GM18520 (cell line): ENCODE measurements around the gene MSMP.

Source experiments
- ATAC-seq: cut with Tn5 transposase; IDR thresholded peaks from one replicate; pipeline ENCODE4 v1.9.1; 2021; ENCODE audit not compliant: unreplicated experiment

The MSMP gene

DNA sequence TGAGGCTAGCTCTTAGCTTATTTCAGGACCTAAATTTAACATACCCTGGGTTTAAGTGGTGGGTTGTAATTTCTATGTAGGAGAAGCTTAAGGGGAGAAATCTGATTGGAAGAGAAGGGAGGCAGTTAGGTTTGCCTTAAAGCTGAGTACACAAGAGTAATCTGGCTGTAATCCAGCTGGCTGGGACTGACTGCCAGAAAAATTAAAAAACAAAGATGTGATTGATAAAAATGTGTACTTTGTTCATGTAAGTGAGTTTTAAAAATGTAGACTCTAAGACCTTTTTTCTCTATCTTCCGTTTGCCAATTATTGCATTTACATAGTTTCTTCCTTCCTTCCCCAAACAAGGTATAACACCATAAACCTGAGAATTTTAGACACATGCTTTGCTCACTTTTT is 17.5 kb upstream of the MSMP start:
- ATAC-seq = no peak

DNA sequence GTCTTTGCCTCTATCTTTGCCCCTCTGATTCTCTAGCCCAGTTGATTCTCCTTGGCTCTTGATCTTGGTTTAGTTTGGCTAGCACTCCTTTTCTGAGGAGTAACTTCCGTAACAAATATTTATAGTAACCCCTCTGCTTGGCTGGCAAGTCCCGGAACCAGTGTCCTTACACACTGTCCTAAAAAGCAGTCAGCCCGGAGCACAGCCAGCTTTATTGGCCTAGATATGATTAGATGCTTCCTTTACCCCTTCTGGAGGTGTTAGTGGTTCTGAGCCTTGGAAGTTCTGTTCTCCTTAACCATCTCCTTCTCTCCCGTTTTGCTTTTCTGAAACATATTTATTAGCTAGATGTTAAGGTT is 17.0 kb upstream of the MSMP start:
- ATAC-seq = no peak

DNA sequence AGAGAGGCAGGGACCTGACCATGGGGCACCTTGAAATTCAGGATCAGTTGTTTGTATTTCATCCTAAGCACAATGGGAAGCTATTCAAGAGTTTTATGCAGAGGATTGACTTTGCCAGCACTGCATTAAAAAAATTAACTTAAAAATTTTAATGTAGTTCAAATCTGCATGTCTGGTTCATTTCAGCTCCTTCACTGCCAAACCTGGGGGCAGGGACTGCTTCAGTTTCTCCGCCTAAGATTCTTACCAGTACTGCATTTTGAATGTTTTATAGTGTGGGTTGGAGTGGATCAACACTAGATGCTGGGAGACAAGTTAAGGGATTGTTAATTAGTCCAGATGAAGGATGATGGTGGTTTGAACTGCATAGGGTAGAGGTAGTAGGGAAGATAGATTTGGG is 15.7 kb upstream of the MSMP start:
- ATAC-seq = no peak

DNA sequence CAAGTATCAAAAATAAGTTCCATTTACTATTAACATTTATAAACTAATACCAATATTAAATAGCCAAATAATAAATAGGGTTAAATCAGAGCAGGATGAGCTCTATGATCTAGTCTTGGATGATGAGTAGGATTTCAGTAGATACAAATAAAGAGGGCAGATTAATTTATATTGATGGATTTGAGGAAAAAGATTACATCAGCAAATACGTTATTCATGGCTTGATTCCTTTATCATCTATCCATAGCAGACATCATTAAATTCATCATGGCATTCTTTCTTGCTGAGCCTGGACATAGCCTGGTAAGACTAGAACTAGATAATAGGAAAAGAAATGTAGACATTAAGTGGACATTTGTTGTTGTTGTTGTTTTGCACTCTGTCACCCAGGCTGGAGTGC is 13.4 kb upstream of the MSMP start:
- no peak for ATAC-seq

DNA sequence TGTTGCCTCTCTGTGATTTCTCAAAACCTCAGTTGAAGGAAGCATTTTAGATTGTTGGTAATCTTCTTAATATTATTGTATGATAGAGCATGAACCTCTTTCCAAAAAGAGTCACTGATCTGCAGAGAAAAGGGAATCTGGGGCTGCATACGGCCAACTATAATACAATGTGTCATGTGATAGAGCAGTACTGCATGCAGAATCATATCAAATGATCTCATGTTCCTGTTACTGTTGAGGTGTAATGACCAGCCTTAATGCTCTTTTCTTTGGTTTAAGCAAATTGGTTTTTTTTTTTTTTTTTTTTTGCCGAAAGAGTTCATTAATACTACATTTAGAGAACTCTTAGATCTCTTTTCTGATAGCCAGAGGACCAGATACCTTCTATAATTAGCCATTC is 12.9 kb upstream of the MSMP start:
- ATAC-seq = no peak

DNA sequence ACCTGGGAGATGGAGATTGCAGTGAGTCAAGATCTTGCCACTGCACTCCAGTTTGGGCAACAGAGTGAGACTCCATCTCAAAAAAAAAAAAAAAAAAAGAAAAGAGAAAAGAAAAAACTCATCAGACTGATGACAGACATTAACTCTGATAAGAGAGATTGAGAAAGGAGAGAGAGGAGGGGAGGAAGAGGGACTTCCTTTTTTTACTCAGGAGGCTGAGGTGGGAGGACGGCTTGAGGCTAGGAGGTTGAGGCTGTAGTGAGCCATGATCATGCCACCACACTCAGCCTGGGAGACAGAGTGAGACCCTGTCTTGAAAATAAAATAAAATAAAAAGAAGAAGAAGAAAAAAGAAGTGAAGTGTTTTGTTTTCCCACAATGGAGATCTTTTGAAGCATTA is 9.7 kb upstream of the MSMP start:
- no peak for ATAC-seq

DNA sequence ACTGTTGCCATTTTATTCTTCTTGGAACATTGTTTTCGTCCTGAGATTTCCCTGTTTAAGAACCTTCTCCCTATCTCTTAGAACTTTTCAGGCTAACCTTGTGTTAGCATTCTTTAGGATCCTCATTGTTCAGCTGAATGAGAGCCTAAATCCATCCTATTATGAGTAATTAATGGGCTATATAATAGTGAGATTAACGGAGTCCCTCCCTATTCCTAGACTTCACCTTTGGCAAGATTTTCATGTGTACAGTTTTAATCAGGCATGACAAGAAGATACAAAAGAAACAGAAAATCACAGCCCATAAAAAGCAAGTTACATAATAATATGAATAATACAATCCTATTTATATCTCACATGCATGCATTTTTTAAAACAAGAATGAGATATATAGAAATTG is 9.1 kb upstream of the MSMP start:
- ATAC-seq = no peak

DNA sequence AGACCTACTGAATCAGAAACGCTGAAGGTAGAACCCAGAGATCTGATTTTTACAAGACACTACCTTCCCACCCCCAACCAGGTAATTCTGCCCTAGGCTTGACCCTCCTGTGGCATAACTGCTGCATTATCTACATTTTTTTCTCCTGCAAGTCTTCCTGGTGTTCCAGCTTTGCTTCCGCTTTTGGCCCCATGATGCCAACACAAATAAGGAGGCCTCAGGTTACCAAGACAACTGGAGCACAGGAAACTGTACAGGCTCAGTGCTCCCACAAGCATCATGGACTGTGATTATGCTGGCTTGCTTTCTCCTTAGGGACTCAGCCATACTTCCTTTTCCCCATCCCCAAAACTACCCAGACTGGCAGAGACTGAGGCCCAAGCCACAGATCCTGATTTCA is 6.6 kb upstream of the MSMP start:
- ATAC-seq = no peak

DNA sequence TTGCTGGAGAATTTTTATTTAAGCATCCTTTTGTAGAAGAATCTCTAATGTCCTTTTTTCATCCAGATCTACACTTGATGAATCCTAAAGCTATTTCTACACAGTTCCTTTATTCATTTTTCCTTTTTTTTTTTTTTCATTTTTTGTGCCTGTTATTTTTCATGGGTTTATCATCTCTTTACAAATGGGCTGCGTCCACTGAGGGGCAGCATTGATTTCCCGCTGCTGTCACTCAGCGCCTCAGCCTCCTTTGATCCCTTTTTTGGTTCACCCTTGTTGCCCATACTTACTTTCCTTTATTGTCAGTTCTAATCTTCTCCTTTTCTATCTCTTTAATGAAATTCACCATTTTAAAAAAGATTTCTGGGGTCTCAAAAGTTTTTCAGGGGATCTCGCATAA is 5.7 kb upstream of the MSMP start:
- ATAC-seq = no peak

DNA sequence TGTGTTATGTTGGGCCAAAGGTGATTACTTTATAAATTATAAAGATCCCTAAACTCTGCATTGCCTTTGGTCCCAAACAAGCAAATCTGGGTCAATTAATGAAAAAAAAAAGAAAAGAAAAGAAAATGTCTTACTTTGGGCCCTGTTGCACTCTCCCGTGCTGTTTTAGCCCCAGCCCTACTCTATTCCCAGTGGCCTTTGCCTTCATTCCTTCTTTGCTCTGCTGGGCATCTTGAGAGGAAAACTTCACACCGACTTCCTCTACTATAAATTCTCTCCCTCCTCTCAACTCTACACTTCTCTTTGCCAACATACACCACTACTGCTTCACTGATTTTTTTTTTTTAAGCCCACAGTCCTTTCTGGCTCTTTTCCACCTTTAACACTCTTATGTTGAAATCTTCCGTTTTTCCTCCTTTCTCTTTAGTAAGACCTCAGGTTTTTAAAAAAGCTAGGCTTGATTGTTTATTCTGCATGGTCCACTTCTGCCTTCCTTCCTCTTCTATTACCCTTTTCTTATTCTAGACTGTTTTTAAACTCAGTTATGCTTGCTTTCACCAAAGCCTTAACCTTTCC is 4.5 kb upstream of the MSMP start:
- no peak for ATAC-seq

DNA sequence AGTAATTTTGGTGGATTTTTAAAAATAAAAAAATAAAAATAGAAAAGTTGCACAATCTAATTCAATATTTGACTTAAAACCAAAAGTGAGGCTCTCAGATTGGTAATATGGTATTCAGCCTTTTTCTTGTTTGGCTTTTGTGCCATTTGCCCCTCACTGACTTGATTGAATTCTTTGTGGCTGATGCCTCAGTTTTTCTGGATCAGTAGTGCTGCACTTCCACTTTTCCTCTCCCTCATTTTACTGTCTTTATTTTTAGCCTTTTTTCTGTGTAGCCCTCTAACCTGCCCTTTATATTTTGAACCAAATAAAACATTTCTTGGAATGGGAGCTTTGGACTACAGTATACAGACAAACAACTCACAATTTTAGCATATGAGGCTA is 3.8 kb upstream of the MSMP start:
- no peak for ATAC-seq

DNA sequence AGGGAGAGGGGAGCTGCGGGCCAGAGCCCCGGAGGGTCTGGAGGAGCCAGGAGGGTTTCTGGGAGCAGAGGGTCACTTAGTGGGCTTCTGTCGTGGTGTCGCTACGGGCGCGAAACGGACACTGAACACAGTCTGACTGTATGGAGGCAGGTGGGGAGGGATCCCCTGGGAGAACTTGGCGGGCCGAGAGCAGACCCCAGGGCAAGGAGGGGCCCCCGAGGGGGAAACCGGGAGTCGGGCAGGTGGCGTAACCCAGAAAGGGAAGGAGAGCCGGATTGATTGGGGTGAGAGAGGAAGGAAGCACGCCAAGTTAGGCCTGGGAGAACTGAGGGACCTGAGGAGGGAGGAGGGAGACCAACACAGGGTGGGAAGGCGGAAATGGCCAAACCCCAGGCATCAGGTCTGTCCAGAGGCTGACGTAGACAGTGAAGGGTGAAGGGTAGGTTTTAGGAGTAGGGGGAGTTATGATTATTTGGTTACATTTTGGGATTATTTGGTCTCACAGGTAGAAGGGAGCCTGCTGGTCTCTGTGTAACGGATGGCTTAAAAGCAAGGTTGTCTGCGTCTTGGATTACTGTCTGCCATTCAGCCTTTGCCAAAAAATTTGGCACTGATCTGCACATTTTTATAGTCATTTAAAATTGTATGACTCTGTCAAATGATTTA is 3.3 kb upstream of the MSMP start:
- ATAC-seq = no peak

DNA sequence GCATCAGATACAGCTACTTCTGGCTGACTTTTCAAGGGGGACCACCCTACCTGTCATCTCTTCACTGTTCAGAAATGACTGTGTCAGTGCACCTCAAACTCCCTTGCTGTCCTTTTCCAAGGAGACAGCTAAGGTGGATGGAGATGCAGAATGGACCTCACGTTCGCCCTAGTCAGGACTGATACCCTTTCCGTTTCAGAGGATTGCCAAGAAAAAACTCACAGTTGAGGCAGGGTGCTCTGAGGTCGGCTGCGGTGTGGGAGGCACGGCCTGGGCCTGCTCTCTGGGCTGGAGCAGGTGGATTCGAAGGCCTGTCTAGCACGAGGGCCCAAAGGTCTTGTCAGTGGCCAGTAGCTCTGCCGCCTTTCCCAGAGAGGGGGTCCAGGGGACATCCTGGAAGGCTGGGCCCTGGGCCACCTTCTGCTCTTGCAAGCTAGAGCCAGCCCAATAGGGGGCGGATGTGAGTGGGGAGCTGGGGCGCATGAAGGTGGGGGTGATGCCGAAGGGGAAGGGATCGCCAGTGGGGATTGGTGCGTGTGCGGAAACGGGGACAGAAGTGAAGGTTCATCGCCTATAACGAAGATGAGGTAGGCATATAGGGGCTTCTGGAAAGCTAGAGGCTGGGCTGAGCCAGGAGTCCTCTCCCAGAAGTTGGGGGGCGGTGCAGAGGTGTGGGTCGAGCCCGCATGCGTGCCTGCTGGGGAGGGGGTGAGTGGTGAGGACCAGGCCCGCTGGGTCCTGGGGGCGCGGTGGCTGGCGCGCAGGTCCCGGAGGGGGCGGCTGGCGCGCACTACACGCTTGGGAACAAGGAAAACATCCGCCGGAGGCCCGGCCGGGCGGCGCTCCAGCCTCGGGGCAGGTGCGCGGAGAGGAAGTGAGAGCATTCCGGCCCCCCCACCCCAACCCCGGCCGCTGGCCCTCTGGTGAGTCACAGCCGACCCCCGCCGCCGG is 2.5 kb upstream of the MSMP start:
- ATAC-seq = no peak

DNA sequence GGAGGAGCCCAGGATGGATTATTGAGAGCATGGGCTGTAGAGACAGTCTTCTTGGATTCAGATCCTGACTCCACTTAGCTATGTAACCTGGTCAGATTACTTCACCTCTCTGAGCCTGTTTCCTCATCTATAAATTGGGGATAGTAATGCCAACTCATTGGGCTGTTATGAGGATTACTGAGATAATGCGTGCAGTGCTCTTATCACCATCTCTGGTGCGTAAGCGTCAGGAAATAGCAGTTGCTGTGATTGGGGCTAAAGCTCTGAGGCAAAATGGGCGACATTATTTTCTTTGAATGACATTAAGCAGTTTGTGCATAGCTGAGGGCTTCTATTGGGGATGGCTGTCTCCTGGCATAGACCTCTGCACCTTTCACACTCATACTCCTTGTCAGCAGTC is 995 bp upstream of the MSMP start:
- no peak for ATAC-seq

DNA sequence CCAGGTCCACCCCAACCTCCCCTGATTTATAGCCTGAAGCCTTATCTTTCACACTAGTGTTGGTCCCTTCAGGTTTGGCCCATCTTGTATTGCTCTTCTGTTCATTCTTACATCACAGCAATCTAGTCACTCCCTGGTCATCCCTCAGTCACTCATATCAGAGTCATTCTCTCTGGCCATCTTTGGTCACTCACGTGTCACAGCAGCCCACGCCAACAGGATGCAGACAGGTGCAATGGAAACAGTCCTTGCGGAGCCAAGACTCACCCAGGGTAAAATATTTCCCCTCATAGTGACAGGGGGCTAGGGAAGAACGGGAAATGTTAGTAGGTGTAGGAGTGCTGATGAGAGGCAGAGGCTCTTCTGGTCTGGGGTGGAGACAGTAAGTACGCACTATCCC is 610 bp downstream of the MSMP start:
- no peak for ATAC-seq

DNA sequence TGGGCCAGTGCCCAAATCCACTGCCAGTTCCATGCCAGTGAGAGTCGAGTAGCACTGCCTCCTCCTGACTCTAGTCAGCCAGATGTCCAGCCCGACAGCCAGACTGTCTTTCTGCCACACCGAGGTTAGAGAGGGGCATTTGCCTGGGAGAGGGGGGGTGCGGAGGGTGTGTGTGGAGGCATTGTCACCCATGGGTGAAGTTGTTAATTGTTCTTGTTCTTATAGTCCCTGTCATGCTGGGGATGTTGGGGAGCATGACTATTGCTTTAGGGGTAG is 3.9 kb downstream of the MSMP start:
- ATAC-seq = no peak

DNA sequence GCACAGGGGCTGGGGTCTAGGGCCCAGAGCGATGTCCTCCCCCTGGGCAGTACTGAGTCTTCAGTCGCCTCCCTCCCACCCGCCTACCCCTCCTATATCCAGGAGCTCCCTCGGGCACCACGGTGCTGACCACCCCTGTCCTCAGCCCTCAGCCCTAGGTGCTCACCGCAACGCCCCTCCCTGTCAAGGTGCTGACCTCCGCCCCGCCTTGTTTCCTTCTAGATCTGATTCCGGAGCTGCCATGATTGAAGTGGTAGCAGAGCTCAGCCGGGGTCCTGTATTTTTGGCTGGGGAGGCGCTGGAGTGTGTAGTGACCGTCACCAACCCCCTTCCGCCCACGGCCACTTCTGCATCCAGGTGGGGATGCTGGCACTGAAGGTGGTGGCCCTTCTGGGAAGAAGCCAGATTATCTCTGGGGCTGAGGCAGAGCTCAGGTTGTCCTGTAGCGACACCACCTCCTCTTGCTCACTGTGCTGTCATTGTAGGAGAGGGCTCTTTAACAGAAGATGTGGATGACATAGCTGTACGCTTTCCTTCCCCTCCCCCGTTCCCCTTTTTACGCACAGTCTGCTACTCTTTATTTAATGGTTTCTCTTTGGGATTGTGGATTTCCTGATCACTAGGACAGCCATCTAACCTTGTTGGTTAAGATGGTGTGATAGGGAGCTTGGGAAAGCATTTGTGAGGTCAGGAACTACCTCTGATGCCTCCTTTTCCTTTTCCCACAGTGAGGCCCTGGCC is 4.4 kb downstream of the MSMP start:
- peak; percentile 2 for ATAC-seq

DNA sequence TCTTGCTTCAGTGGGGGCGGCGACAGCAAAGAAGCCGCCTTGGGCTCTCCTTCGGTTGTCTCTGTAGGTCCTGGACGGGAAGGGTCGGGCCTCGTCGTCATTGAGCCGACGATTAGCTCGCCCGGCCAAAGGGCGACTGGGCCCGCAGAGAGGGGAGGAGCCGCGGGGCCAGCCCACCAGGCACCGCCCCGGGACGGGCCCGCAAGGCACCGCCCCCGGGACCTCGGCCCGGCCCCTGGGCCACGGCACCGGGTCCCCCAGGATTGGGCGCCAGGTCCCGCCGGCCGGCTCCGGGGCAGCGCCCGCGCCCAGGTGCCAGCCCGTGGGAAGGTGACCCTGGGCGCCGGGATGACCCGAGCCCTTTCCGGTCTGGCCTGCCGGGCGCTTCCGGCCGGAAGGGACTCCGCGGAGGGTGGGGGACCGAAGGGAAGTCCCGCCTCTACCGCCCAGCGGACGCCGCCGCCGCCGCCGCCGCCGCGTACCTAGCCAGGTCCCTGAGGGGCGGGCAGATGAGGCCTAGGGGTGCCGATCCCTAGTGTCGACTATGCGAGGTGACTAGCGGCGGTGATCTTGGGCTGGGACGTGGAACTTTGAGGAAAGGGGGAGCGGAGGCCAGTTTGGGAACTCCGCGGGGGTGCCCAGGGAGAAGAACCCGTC is 5.1 kb downstream of the MSMP start, which contains the start of the genes GBA2 and RGP1:
Gene GBA2, minus strand, starts transcription at position 371 of the 657 bp plus-strand sequence. CDS start 524 bp downstream, outside the sequence.
Gene RGP1, plus strand, starts transcription at position 430 of the 657 bp plus-strand sequence. CDS start 469 bp downstream, outside the sequence.
- peak; percentile 63 for ATAC-seq

DNA sequence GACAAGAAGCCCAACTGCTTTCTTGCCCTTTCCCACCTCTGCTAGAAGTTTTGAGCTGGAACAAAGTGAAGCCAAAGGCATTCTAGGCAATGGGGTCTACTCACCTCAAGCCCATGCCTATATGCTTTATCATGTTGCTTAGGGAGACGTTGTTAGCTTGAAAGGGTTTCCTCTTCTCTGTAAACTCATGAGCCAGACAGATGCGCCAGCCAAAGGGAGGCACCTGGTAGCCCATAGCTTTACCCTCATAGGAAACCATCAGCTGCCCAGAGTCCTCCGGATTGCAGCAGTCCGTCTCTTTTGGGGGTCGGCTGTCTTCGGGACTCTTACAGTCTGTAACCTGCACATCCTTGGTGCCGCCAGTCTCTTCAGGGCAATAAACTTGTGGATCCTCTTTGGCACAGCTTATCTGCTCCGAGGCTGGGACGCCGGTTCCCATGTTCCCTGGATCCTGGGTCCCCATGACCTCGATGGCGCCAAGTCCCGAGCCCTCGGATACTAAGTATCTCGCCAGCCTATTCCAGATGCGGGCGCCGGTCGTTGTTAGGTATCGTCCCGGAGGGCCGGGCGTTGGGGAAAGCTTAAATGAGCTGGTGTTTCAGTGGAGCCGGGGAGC is 5.7 kb downstream of the MSMP start:
- ATAC-seq = no peak

DNA sequence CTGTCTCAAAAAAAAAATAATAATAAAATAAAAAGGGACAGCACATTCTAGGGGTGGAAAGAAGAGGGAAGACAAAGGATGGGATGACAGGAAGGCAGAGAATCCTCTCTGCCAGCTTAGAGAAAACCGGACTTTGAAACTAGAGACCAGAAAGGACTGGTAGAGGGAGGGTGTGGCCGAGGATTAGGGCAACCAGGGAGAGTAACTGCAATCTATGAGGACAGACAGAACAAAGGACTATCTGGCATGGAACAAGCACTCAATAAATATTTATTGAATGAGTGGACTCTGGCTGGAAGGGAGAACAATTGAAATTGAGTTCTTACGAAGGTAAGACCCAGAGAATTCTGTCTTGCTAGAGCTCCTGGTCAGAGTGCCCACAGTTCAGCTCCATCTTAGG is 7.5 kb downstream of the MSMP start:
- no peak for ATAC-seq

DNA sequence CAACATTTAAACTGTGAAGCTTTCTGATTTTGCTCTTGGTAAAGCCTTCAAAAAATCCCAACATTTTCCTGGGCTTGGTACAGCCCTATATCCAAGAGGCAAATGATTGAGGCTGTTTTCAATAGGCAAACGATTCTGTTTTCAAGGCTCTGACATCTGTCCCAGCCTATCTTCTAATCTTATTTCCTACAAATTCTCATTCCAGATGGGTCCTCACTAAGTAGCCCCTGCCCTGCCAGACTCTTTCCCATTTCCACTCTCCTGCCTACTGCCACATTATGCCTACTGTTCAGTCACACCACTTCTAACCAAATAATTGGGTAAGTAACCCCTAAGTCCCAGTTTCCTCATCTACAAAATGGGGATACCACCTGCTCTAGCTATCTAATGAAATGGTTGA is 8.5 kb downstream of the MSMP start:
- ATAC-seq = no peak
